ENCODE data around the gene SRMS.
A peak's percentile ranks its signal among the peaks of the same experiment; 100 is the strongest.

SRMS gene

GRCh38 chr20:63539092-63539430, 8.5 kb downstream of the SRMS start:
- H3K27me3 ChIP-seq (ENCODE audit: control insufficient read depth, insufficient read depth, low read length), result no peaks in the 10 kb centered on the region
- no peak overlapping the region for H3K4me3 ChIP-seq (ENCODE audit: low read depth, low read length)
- H3K9me3 ChIP-seq (ENCODE audit: control insufficient read depth, insufficient read depth, low read depth, low read length), result no peaks in the 10 kb centered on the region
- H3K9ac ChIP-seq (ENCODE audit: low read length), result no peak overlapping the region
- H3K27ac ChIP-seq (ENCODE audit: low read depth, low read length), result no peak overlapping the region
- H3K4me1 ChIP-seq (ENCODE audit: control insufficient read depth, insufficient read depth, low read length), result peaks cover 7% of the 10 kb centered on the region; the same call in 1 of the 2 replicates
- H3K36me3 ChIP-seq (ENCODE audit: control insufficient read depth, insufficient read depth, low read length), result no peaks in the 10 kb centered on the region

- peak overlapping the region; percentile 55; the same call in 1 of the 2 replicates for H3K4me3 ChIP-seq (ENCODE audit: low read depth, low read length)
- H3K9ac ChIP-seq (ENCODE audit: low read length), result no peak overlapping the region
- no peaks in the 10 kb centered on the region for H3K36me3 ChIP-seq (ENCODE audit: control insufficient read depth, insufficient read depth, low read length)
- H3K27ac ChIP-seq (ENCODE audit: low read depth, low read length), result no peak overlapping the region
- no peaks in the 10 kb centered on the region for H3K9me3 ChIP-seq (ENCODE audit: control insufficient read depth, insufficient read depth, low read depth, low read length)
- H3K4me1 ChIP-seq (ENCODE audit: control insufficient read depth, insufficient read depth, low read length), result peaks cover 7% of the 10 kb centered on the region; the same call in 1 of the 2 replicates
- H3K27me3 ChIP-seq (ENCODE audit: control insufficient read depth, insufficient read depth, low read length), result no peaks in the 10 kb centered on the region
Observed at GRCh38 chr20:63538204-63539091, 9.1 kb downstream of the SRMS start.

DNA sequence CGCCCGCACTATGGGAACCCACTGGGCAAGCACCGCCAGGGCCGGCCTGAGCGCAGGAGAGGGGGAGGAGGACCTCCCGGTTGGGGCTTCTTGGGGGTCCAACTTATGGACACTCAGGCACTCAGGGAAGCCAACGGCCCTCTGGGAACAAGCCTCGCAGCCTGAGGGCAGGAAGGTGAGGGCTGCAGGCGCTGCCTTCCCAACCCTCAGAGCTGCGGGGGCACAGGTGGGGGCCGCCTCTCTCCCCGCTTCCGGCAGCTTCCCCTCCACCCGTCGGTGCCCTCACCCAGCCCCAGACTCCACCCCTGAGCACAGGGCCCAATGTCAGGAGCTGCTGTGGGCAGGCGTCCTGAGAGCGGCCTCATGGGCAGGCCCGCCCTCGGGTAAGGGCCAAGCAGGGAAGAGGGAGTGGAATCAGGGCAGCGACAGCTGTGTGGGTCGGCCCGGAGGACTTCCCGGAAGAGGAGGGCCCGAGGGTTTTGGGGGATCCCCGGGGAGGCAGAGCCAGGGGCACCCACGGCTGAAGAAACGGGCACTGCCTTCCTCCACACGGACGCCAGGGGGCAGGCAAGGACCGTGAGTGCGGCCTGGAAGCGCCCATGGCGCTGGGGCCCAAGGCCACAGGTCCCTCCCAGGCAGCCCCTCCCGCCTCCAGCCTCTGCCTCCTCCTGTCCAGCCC, 9.9 kb downstream of the SRMS start:
- no peaks in the 10 kb centered on the region for H3K27me3 ChIP-seq (ENCODE audit: control insufficient read depth, insufficient read depth, low read length)
- H3K9ac ChIP-seq (ENCODE audit: low read length), result no peak overlapping the region
- peaks cover 7% of the 10 kb centered on the region; the same call in 1 of the 2 replicates for H3K4me1 ChIP-seq (ENCODE audit: control insufficient read depth, insufficient read depth, low read length)
- H3K27ac ChIP-seq (ENCODE audit: low read depth, low read length), result no peak overlapping the region
- H3K9me3 ChIP-seq (ENCODE audit: control insufficient read depth, insufficient read depth, low read depth, low read length), result no peaks in the 10 kb centered on the region
- H3K4me3 ChIP-seq (ENCODE audit: low read depth, low read length), result peak overlapping the region; percentile 55
- no peaks in the 10 kb centered on the region for H3K36me3 ChIP-seq (ENCODE audit: control insufficient read depth, insufficient read depth, low read length)

- no peaks in the 10 kb centered on the region for H3K36me3 ChIP-seq (ENCODE audit: control insufficient read depth, insufficient read depth, low read length)
- no peaks in the 10 kb centered on the region for H3K27me3 ChIP-seq (ENCODE audit: control insufficient read depth, insufficient read depth, low read length)
- H3K4me3 ChIP-seq (ENCODE audit: low read depth, low read length), result peak within 1 kb of the TSS; percentile 55
- no peak within 1 kb of the TSS for H3K27ac ChIP-seq (ENCODE audit: low read depth, low read length)
- no peaks in the 10 kb centered on the region for H3K9me3 ChIP-seq (ENCODE audit: control insufficient read depth, insufficient read depth, low read depth, low read length)
- peaks cover 7% of the 10 kb centered on the region; the same call in 1 of the 2 replicates for H3K4me1 ChIP-seq (ENCODE audit: control insufficient read depth, insufficient read depth, low read length)
- no peak within 1 kb of the TSS for H3K9ac ChIP-seq (ENCODE audit: low read length)
Observed at GRCh38 chr20:63536997-63537524, 10.5 kb downstream of the SRMS start, which contains the start of gene PTK6. TSS of gene PTK6 (minus strand) at chr20:63537376. CDS start at chr20:63537314, 62 bp downstream.

GRCh38 chr20:63536241-63536977, 11.1 kb downstream of the SRMS start:
- Histone ChIP-seq H3K36me3 (ENCODE audit: control insufficient read depth, insufficient read depth, low read length) (no peaks in the 10 kb centered on the region), H3K9ac (ENCODE audit: low read length) (no peak overlapping the region), H3K27me3 (ENCODE audit: control insufficient read depth, insufficient read depth, low read length) (no peaks in the 10 kb centered on the region), H3K4me1 (ENCODE audit: control insufficient read depth, insufficient read depth, low read length) (peaks cover 7% of the 10 kb centered on the region; the same call in 1 of the 2 replicates), H3K27ac (ENCODE audit: low read depth, low read length) (no peak overlapping the region), H3K4me3 (ENCODE audit: low read depth, low read length) (no peak overlapping the region), H3K9me3 (ENCODE audit: control insufficient read depth, insufficient read depth, low read depth, low read length) (no peaks in the 10 kb centered on the region)

- Histone ChIP-seq H3K27me3 (ENCODE audit: control insufficient read depth, insufficient read depth, low read length) (no peaks in the 10 kb centered on the region), H3K9me3 (ENCODE audit: control insufficient read depth, insufficient read depth, low read depth, low read length) (no peaks in the 10 kb centered on the region), H3K9ac (ENCODE audit: low read length) (no peak overlapping the region), H3K27ac (ENCODE audit: low read depth, low read length) (no peak overlapping the region), H3K4me1 (ENCODE audit: control insufficient read depth, insufficient read depth, low read length) (peaks cover 7% of the 10 kb centered on the region; the same call in 1 of the 2 replicates), H3K4me3 (ENCODE audit: low read depth, low read length) (no peak overlapping the region), H3K36me3 (ENCODE audit: control insufficient read depth, insufficient read depth, low read length) (no peaks in the 10 kb centered on the region)
Observed at GRCh38 chr20:63534831-63535651, 12.5 kb downstream of the SRMS start.

DNA sequence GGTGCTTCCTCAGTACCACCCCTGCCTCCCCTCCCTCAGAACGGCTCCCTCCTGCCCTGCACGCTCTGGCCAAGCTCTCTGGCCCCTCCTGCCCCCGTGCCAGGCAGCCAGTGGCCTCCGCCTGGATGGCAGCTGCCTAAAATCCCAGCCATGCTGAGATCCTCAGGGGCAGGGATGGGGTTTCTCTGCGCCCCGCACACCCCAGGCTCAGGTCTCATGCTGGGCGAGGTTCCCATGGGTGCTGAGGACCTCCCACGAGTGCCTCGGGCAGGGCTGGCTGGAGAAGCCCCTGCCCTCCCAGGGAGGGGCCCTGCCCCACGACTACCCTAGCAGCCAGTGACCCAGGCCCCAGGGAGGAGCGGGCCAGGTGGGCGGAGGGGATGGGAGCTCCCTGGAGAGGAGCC, 13.1 kb downstream of the SRMS start:
- Histone ChIP-seq H3K9ac (ENCODE audit: low read length) (no peak overlapping the region), H3K9me3 (ENCODE audit: control insufficient read depth, insufficient read depth, low read depth, low read length) (no peaks in the 10 kb centered on the region), H3K4me1 (ENCODE audit: control insufficient read depth, insufficient read depth, low read length) (peaks cover 7% of the 10 kb centered on the region; the same call in 1 of the 2 replicates), H3K27me3 (ENCODE audit: control insufficient read depth, insufficient read depth, low read length) (no peaks in the 10 kb centered on the region), H3K36me3 (ENCODE audit: control insufficient read depth, insufficient read depth, low read length) (no peaks in the 10 kb centered on the region), H3K4me3 (ENCODE audit: low read depth, low read length) (no peak overlapping the region), H3K27ac (ENCODE audit: low read depth, low read length) (no peak overlapping the region)

- H3K9me3 ChIP-seq (ENCODE audit: control insufficient read depth, insufficient read depth, low read depth, low read length), result no peaks in the 10 kb centered on the region
- no peaks in the 10 kb centered on the region for H3K36me3 ChIP-seq (ENCODE audit: control insufficient read depth, insufficient read depth, low read length)
- H3K9ac ChIP-seq (ENCODE audit: low read length), result no peak overlapping the region
- peaks cover 7% of the 10 kb centered on the region; the same call in 1 of the 2 replicates for H3K4me1 ChIP-seq (ENCODE audit: control insufficient read depth, insufficient read depth, low read length)
- no peak overlapping the region for H3K4me3 ChIP-seq (ENCODE audit: low read depth, low read length)
- no peaks in the 10 kb centered on the region for H3K27me3 ChIP-seq (ENCODE audit: control insufficient read depth, insufficient read depth, low read length)
- no peak overlapping the region for H3K27ac ChIP-seq (ENCODE audit: low read depth, low read length)
Observed at GRCh38 chr20:63533871-63534393, 13.6 kb downstream of the SRMS start.

GRCh38 chr20:63533388-63533787, 14.2 kb downstream of the SRMS start:
- Histone ChIP-seq H3K9me3 (ENCODE audit: control insufficient read depth, insufficient read depth, low read depth, low read length) (no peaks in the 10 kb centered on the region), H3K36me3 (ENCODE audit: control insufficient read depth, insufficient read depth, low read length) (no peaks in the 10 kb centered on the region), H3K27me3 (ENCODE audit: control insufficient read depth, insufficient read depth, low read length) (no peaks in the 10 kb centered on the region), H3K9ac (ENCODE audit: low read length) (no peak overlapping the region), H3K27ac (ENCODE audit: low read depth, low read length) (no peak overlapping the region), H3K4me3 (ENCODE audit: low read depth, low read length) (no peak overlapping the region), H3K4me1 (ENCODE audit: control insufficient read depth, insufficient read depth, low read length) (peaks cover 7% of the 10 kb centered on the region; the same call in 1 of the 2 replicates)
